Ecto neural progenitor cell (in vitro differentiated cells): ENCODE data around the gene LAMC1.

Experiments used
- DNase-seq: peaks from one replicate; pipeline ENCODE4 v3.0.0-alpha.2; 2018; ENCODE audit warnings: low spot score

The LAMC1 gene

DNA sequence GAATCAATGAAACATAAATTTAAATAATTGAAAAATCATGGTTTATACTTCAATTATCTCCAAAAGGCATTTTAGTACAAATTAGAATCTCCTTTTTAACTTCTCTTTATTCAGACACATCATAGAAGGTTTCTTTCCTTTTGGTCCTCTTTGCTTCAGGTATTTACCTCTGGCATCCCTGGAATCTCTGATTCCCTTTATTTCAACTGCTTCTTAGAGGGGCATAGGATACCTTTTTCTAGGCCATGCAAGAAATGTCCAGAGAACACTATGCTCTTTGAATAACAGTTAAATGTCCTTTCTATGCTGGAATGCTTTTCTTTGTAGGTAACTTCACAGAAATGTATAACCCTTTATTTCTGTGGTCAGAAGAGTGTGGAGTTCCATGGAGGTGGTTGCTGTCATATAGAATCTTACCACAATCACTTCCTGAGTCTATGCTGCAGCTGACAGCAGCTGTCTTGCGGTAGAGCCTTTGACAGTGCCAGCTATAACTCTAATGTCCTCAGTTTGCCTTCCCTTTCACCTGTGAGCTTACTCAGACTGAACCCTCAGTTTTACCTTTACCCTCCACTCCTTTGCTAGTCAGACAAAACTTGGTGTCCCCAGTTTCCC, 171.4 kb downstream of the LAMC1 start:
- DNase-seq: no peak

DNA sequence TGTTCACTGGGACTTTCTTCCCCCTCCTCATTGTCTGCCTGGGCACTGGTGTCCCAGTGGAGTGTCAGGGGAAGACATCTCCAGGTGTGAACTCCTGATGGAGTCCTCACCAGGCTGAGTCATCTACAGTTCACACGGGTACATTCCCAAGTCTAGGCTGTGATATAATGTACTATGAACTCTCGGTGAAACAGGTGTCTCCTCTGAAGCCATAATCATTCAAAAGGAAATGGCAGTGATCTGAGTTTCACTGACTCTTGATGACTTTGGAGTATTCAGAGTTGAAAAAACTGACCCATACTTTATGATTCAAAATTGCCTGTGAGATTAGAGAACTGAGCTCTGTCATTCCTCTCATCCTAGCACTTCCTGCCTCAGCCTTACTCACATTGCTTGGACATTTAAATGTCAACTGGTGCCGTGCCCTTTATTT, 171.9 kb downstream of the LAMC1 start:
- DNase-seq: no peak
